ENCODE measurements around the gene OTUD5.

DNA sequence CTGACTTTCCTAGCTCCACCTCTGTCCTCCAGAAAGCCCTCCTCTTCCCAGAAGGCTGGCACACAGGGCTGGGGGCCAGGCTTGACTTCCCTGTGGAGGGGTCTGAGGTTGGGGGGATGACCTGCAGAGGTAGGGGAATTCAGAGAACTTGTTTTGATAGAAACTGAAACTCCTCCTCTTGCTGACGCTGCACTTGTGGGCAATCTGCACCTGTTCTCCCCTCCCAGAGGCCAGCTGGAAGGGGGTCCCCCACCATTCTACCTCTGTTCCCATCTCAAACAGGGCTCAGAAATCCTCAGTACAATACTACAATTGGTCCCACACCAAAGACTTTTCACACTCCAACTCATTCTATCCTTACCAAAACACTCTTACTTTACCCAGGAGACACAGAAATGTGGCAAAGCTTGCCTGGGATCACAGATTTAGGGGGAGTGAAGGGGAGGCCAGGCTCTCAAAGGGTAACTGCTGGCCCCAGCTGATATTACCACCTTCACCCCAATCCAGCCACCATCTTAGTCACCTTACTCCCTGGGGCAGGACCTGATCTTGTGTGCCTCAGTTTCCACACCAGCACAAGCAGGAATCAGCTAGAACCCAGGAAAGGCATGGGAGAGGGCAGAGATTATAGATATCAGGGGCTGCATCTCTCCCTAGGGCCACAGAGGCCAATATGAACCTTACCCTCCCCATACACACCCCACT is 18.5 kb downstream of the OTUD5 start:
- TF ChIP-seq, protein P1, sequence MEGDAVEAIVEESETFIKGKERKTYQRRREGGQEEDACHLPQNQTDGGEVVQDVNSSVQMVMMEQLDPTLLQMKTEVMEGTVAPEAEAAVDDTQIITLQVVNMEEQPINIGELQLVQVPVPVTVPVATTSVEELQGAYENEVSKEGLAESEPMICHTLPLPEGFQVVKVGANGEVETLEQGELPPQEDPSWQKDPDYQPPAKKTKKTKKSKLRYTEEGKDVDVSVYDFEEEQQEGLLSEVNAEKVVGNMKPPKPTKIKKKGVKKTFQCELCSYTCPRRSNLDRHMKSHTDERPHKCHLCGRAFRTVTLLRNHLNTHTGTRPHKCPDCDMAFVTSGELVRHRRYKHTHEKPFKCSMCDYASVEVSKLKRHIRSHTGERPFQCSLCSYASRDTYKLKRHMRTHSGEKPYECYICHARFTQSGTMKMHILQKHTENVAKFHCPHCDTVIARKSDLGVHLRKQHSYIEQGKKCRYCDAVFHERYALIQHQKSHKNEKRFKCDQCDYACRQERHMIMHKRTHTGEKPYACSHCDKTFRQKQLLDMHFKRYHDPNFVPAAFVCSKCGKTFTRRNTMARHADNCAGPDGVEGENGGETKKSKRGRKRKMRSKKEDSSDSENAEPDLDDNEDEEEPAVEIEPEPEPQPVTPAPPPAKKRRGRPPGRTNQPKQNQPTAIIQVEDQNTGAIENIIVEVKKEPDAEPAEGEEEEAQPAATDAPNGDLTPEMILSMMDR (IDR thresholded peaks at IDR 0.05): no peak
- no peak for TF ChIP-seq POLR2A (IDR thresholded peaks at IDR 0.05)

Data from heart left ventricle (tissue), 13 donors.